Neural progenitor cell (in vitro differentiated cells): ENCODE results near the gene GLYATL2. TPM values are rescaled to one million over a fixed set of nuclear protein-coding genes. Genes with fewer than 3 reads are reported as not detected.

Experiments
- DNase-seq: peaks from one replicate; pipeline ENCODE4 v3.0.0-alpha.2; 2016; ENCODE audit warnings: low spot score
- H2AFZ ChIP-seq: fragments of 200-600 bp; sonication (generic); replicated peaks from 2 replicates; pipeline ENCODE4 v1.6.1; 2016; ENCODE audit warnings: antibody characterized with exemption
- H3F3A ChIP-seq: fragments of 200-600 bp; sonication (generic); 2 replicates; pipeline ENCODE4 v1.6.1; 2016; ENCODE audit warnings: antibody characterized with exemption, low read depth
- H3K27ac ChIP-seq: fragments of 200-600 bp; sonication (generic); 2 replicates; pipeline ENCODE4 v1.5.1; 2016; ENCODE audit warnings: mild to moderate bottlenecking
- H3K27me3 ChIP-seq: fragments of 200-600 bp; sonication (generic); 2 replicates; pipeline ENCODE4 v1.6.1; 2016; ENCODE audit warnings: mild to moderate bottlenecking, moderate library complexity
- H3K36me3 ChIP-seq: fragments of 200-600 bp; sonication (generic); 2 replicates; pipeline ENCODE4 v1.5.1; 2016
- H3K4me1 ChIP-seq: fragments of 200-600 bp; sonication (generic); 2 replicates; pipeline ENCODE4 v1.6.1; 2016; ENCODE audit warnings: mixed run types
- H3K4me2 ChIP-seq: fragments of 200-600 bp; sonication (generic); 2 replicates; pipeline ENCODE4 v1.6.1; 2016
- H3K4me3 ChIP-seq: fragments of 200-600 bp; sonication (generic); 2 replicates; pipeline ENCODE4 v1.5.1; 2016
- H3K79me2 ChIP-seq: fragments of 200-600 bp; sonication (generic); 2 replicates; pipeline ENCODE4 v1.6.1; 2016; ENCODE audit warnings: low read depth
- H3K9ac ChIP-seq: fragments of 200-600 bp; sonication (generic); 2 replicates; pipeline ENCODE4 v1.6.1; 2016
- H3K9me3 ChIP-seq: fragments of 200-600 bp; sonication (generic); 2 replicates; pipeline ENCODE4 v1.5.1; 2016; ENCODE audit warnings: low read depth
- H4K20me1 ChIP-seq: fragments of 200-600 bp; sonication (generic); 2 replicates; pipeline ENCODE4 v1.6.1; 2016; ENCODE audit warnings: low read depth
- H3K27ac Mint-ChIP-seq: 3 replicates; pipeline ENCODE4 v1.8.0; 2021; ENCODE audit warnings: mixed read lengths
- H3K27me3 Mint-ChIP-seq: 2 replicates; pipeline ENCODE4 v1.8.0; 2022; ENCODE audit warnings: low read depth, mild to moderate bottlenecking, inconsistent platforms, moderate library complexity, mixed read lengths; ENCODE audit not compliant: insufficient read depth
- H3K36me3 Mint-ChIP-seq: 3 replicates; pipeline ENCODE4 v1.8.0; 2021; ENCODE audit warnings: mixed read lengths
- H3K4me1 Mint-ChIP-seq: 3 replicates; pipeline ENCODE4 v1.8.0; 2021; ENCODE audit warnings: mixed read lengths
- H3K4me3 Mint-ChIP-seq: 3 replicates; pipeline ENCODE4 v1.8.0; 2021; ENCODE audit warnings: mild to moderate bottlenecking, moderate library complexity, mixed read lengths
- H3K9me3 Mint-ChIP-seq: 3 replicates; pipeline ENCODE4 v1.8.0; 2020; ENCODE audit warnings: mixed read lengths
- CTCF ChIP-seq: fragments of 200-600 bp; sonication (generic); IDR thresholded peaks from 2 replicates; pipeline ENCODE4 v1.5.1; 2017; ENCODE audit warnings: antibody characterized with exemption, mild to moderate bottlenecking
- EZH2 ChIP-seq: fragments of 200-600 bp; sonication (generic); IDR thresholded peaks from 2 replicates; pipeline ENCODE4 v1.6.1; 2017; ENCODE audit warnings: antibody characterized with exemption, mild to moderate bottlenecking, moderate library complexity
- EZH2phosphoT487 ChIP-seq: fragments of 200-600 bp; sonication (generic); IDR thresholded peaks from 2 replicates; pipeline ENCODE4 v1.6.1; 2017; ENCODE audit warnings: antibody characterized with exemption
- total RNA-seq: library from RNA; depleted of rRNA; stranded (reverse); fragments of >200 nt; gene quantifications from 2 replicates; pipeline ENCODE4 v1.2.3, GENCODE V29; 2015; ENCODE audit warnings: low replicate concordance

Gene GLYATL2
- total RNA-seq, 1 donor from 2014 or later = 2.7 TPM

GRCh38 chr11:58787903-58788302 is 56.6 kb downstream of the GLYATL2 start:
- no peaks in the 10 kb centered on the region for H3K79me2 ChIP-seq
- H3K27ac ChIP-seq = no peak overlapping the region
- no peak overlapping the region for H3K4me3 ChIP-seq
- peaks cover 5% of the 10 kb centered on the region for H3K9me3 ChIP-seq
- no peaks in the 10 kb centered on the region for H3K9me3 Mint-ChIP-seq
- no peaks in the 10 kb centered on the region for H3K27me3 ChIP-seq
- H3K27ac Mint-ChIP-seq = no peak overlapping the region
- H3K27me3 Mint-ChIP-seq = peaks cover 4% of the 10 kb centered on the region
- H4K20me1 ChIP-seq = no peaks in the 10 kb centered on the region
- no peaks in the 10 kb centered on the region for H3K4me1 ChIP-seq
- no peaks in the 10 kb centered on the region for H3F3A ChIP-seq
- no peak overlapping the region for H3K4me3 Mint-ChIP-seq
- no peak overlapping the region for H3K9ac ChIP-seq
- H2AFZ ChIP-seq = no peak overlapping the region
- H3K36me3 Mint-ChIP-seq = no peaks in the 10 kb centered on the region
- H3K36me3 ChIP-seq = no peaks in the 10 kb centered on the region
- TF ChIP-seq CTCF = no peak
- no peak for TF ChIP-seq EZH2
- no peak for TF ChIP-seq EZH2phosphoT487
- H3K4me1 Mint-ChIP-seq = no peaks in the 10 kb centered on the region
- no peak overlapping the region for H3K4me2 ChIP-seq
- DNase-seq = no peak

- no peak for TF ChIP-seq EZH2phosphoT487
- TF ChIP-seq EZH2 = no peak
- no peak for TF ChIP-seq CTCF
- no peaks in the 10 kb centered on the region for H3K4me1 Mint-ChIP-seq
- no peak overlapping the region for H3K4me3 Mint-ChIP-seq
- no peak overlapping the region for H3K27ac Mint-ChIP-seq
- Histone ChIP-seq H3K9ac (no peak overlapping the region), H3K36me3 (no peaks in the 10 kb centered on the region), H3K4me2 (no peak overlapping the region), H3K4me1 (no peaks in the 10 kb centered on the region), H3F3A (no peaks in the 10 kb centered on the region), H3K9me3 (peaks cover 4% of the 10 kb centered on the region), H3K4me3 (no peak overlapping the region), H3K27ac (no peak overlapping the region), H2AFZ (no peak overlapping the region), H4K20me1 (no peaks in the 10 kb centered on the region), H3K79me2 (no peaks in the 10 kb centered on the region), H3K27me3 (no peaks in the 10 kb centered on the region)
- no peaks in the 10 kb centered on the region for H3K9me3 Mint-ChIP-seq
- H3K36me3 Mint-ChIP-seq = no peaks in the 10 kb centered on the region
- no peak for DNase-seq
- peaks cover 4% of the 10 kb centered on the region for H3K27me3 Mint-ChIP-seq
These were observed 57.8 kb downstream of the GLYATL2 start for GRCh38 chr11:58786693-58787092.

GRCh38 chr11:58784995-58785394 is 59.5 kb downstream of the GLYATL2 start:
- Histone ChIP-seq H3K27ac (no peak overlapping the region), H3K4me2 (no peak overlapping the region), H3K4me3 (no peak overlapping the region), H4K20me1 (no peaks in the 10 kb centered on the region), H3K27me3 (no peaks in the 10 kb centered on the region), H3K79me2 (no peaks in the 10 kb centered on the region), H2AFZ (no peak overlapping the region), H3K9me3 (peaks cover 8% of the 10 kb centered on the region), H3K9ac (no peak overlapping the region), H3F3A (no peaks in the 10 kb centered on the region), H3K36me3 (no peaks in the 10 kb centered on the region), H3K4me1 (no peaks in the 10 kb centered on the region)
- H3K4me1 Mint-ChIP-seq = no peaks in the 10 kb centered on the region
- peaks cover 7% of the 10 kb centered on the region for H3K9me3 Mint-ChIP-seq
- H3K27ac Mint-ChIP-seq = no peak overlapping the region
- H3K27me3 Mint-ChIP-seq = peaks cover 4% of the 10 kb centered on the region
- H3K4me3 Mint-ChIP-seq = no peak overlapping the region
- TF ChIP-seq CTCF (no peak), EZH2phosphoT487 (no peak), EZH2 (no peak)
- H3K36me3 Mint-ChIP-seq = no peaks in the 10 kb centered on the region
- no peak for DNase-seq

Other genes starting within 250 kb of the GLYATL2 start
- gene CNTF, start 222.0 kb downstream of the GLYATL2 start, total RNA-seq = 1.6 and 4.2 TPM in 2 replicates
- gene GLYAT, start 112.8 kb downstream of the GLYATL2 start, total RNA-seq = not detected in 2 replicates
- gene GLYATL1, start 94.8 kb upstream of the GLYATL2 start, total RNA-seq = 9.1 and 10.9 TPM in 2 replicates
- not detected in 2 replicates for gene GLYATL1B, start 241.6 kb upstream of the GLYATL2 start, total RNA-seq